LNCaP clone FGC (cell line): Measurements from ENCODE around the gene RASA3.

Experiments used
- DNase-seq: peaks from one replicate; pipeline ENCODE4 v3.0.0-alpha.2; 2011; ENCODE audit warnings: low read depth
- H3K4me3 ChIP-seq: 2 replicates; pipeline ENCODE4 v1.5.1; 2011; ENCODE audit warnings: mild to moderate bottlenecking, low read depth, low read length, control low read depth
- CTCF ChIP-seq: IDR thresholded peaks from 2 replicates; pipeline ENCODE4 v1.5.1; 2012; ENCODE audit warnings: mild to moderate bottlenecking; ENCODE audit not compliant: control insufficient read depth, insufficient read depth; ENCODE audit errors: extremely low read depth

Gene RASA3

GRCh38 chr13:114019367-114019766, 113.1 kb downstream of the RASA3 start:
- no peak for DNase-seq
- no peak overlapping the region for H3K4me3 ChIP-seq
- TF ChIP-seq CTCF, result no peak

DNA sequence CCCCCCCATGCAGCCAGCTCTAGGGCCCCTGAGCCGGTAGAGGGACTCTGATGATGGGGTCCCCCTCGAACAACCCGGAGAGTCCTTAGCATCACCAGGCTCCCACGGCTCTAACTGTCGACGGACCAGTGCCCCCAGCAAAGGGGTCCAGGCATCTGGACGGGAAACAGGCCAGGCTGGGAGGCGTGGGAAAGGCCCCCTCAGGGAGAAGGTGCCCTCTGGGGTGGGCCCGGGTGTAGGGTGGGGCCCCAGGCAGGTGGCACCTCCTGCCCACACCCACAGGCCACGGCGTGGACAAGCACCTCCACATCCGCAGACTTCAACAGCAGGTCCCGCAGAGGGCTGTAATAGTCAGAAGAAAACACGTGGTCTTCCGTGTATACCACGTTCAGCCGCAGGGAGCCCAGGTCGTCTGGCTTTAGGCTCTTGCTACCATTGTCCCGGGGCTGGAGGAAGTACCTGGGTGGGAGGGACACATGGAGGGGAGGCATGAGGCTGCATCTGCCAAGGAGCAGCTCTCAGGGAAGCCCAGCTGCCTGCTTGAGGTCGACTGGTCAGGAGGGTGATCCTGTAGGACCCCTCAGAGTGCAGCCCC, 113.9 kb downstream of the RASA3 start:
- no peak for TF ChIP-seq CTCF
- H3K4me3 ChIP-seq, result no peak overlapping the region

GRCh38 chr13:114017966-114018365, 114.5 kb downstream of the RASA3 start:
- TF ChIP-seq CTCF, result no peak
- H3K4me3 ChIP-seq, result no peak overlapping the region
- DNase-seq, result no peak

More for the DNA sequence above, 113.9 kb downstream of the RASA3 start:
- no peak for DNase-seq

- H3K4me3 ChIP-seq, result no peak overlapping the region
- TF ChIP-seq CTCF, result no peak
- no peak for DNase-seq
Observed at GRCh38 chr13:114017028-114017630, 115.3 kb downstream of the RASA3 start.

GRCh38 chr13:114016321-114017027, 115.9 kb downstream of the RASA3 start:
- no peak for TF ChIP-seq CTCF
- DNase-seq, result no peak
- H3K4me3 ChIP-seq, result no peak overlapping the region

DNA sequence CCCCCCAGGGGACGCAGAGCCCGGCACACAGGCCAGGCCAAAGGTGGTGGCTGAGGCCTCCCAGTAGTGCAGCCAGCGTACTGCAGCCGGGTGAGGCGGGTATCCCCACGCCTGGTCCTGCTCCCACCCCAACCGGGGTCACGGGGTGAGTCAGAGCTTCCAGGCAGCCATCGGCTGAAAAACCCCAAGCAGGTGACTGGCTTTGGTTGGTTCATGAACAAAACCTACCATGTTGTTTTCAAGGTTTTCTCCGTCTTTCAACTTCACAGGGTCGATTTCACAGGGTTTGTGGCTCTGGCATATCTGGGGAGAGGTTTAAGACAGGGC, 116.5 kb downstream of the RASA3 start:
- TF ChIP-seq CTCF, result no peak
- no peak for DNase-seq
- no peak overlapping the region for H3K4me3 ChIP-seq
